Hematopoietic multipotent progenitor cell treated with erythropoietin and hydrocortisone succinate and interleukin-3 and kit ligand, for 15 days (in vitro differentiated cells): ENCODE data around the gene DUSP19.
"Not testable (repeated sequence)": the region's sequence is repeated elsewhere in the genome, so short reads cannot be mapped to it uniquely, and the experiment has no call there.

Source experiments
- DNase-seq: peaks from one replicate; pipeline ENCODE4 v3.0.0-alpha.2; 2015; ENCODE audit warnings: low spot score

DUSP19 gene, protein sequence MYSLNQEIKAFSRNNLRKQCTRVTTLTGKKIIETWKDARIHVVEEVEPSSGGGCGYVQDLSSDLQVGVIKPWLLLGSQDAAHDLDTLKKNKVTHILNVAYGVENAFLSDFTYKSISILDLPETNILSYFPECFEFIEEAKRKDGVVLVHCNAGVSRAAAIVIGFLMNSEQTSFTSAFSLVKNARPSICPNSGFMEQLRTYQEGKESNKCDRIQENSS

DNA sequence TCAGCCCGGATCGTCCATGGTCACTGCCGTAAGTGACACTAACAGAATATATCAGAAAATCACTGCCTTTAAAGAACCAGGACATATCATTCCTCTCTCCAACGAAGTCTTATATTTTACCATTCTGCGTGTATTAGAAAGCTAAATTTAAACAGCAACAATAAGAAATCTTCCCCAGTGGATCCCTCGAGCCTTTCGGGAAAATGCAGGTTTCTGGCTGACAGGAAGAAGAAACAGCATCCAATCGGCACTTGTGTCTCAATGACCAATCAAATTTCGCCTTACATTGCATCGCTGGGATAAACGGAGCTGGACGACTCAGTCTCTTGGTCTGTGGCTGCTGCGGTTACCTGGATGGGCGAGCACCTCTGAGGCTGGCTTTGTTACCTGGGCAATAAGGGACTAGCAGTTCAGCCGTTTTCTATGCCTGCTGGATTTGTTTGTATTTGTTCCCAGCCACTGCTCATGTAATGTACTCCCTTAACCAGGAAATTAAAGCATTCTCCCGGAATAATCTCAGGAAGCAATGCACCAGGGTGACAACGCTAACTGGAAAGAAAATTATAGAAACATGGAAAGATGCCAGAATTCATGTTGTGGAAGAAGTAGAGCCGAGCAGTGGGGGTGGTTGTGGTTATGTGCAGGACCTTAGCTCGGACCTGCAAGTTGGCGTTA is at the start of gene DUSP19:
DUSP19 (plus strand) TSS at position 284 of the 675 bp plus-strand sequence; CDS start at position 471, 187 bp downstream.
- peak; percentile 89 for DNase-seq

GRCh38 chr2:183029219-183029618 is 49.3 kb upstream of the DUSP19 start:
- DNase-seq = no peak

DNA sequence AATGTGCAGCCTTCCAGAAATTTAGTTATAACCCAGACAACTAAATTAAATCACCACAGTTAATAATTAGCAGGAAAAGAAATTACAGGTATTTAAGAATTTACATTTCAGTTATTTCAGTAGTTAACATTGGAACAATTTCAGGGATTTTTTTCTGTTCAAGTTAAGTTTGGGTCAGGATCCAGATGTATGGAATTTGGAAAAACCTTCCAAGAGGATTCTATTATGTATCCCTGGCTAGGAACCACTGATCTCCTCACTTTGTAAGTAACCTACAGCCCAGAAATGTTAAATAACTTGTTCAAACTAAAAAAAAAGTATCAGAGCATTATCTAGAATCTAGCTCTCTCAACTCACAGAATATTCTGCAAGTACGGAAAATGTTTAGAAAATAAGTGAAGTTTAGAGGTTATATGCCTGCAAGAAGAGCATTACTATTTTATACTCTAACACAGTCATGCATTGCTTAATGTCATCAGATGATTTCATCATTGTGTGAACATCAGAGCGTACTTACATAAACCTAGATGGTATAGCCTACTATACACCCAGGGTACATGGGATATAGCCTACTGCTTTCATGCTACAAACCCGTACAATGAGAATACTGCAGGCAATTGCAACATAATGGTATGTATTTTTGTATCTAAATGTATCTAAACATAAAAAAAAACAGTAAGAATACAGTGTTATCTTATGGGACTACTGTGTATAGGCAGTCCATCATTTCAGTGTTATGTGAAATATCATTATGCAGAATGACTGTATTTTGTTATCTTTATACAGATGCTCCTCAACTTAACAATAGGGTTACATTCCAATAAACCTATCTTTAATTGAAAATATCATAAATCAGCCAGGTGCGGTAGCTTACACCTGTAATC is 46.4 kb upstream of the DUSP19 start:
- DNase-seq = no peak

- DNase-seq = no peak
Observed at GRCh38 chr2:183033951-183034350, 44.6 kb upstream of the DUSP19 start.

GRCh38 chr2:183034806-183035205 is 43.7 kb upstream of the DUSP19 start:
- no peak for DNase-seq

DNA sequence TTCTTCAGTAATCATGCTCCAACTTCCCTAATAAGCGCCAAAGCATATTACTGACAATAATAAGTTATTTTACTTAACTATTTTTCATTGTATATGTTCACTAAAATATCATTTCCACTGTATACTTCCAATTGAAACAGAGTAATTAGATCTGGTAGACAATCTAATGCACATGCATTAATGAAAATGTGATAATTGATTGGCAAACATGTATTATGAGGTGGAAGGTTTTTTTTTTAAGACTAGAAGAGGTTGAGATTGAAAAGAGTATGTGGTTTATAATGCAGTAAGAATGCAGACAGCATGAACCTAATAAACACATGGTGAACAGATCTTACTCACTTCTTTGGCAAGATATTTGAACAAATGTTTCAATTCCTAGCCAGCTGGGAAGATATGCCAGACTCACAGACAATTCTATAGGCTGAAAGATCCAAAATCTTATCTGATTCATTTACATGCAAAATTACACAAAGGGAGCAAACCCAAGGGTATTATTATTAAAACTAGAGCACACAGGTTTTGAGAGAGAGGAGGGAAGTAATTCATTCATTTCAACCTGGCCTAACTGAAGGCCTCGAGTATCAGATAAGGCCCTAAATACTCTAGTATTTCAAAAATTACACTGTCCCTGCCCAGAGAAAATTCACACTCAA is 43.1 kb upstream of the DUSP19 start:
- no peak for DNase-seq

DNA sequence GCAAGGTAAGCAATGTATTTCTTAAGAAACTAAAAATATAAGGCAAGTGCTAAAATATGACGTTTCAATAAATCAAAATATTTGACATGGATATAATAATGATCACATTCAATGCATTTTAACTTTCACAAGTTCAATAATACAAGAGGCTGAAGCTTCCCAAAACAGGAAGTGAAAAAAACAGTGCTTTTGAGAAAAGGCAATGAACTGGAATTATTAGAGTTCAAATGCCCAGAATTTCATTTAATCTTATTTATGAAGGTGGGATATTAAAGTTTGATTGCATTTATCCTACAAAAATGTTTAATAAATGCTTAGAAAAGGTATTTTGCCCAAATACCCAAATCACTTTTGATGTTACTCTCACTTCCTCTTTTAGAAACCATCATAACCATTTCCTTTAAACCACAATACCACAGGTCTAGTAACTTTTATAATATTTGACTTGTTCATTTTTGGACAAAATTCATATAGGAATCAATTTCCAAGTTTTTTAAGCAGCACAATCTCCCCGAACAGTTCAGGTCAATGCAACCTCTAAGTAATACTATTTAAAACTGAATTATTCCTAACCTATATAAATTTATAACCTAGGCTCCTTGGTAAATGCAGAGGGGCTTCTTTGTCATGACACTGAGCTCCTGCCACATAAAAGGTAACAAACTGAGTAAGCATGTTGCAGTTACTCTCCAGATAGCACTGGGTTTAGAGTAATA is 42.4 kb upstream of the DUSP19 start:
- no peak for DNase-seq

DNA sequence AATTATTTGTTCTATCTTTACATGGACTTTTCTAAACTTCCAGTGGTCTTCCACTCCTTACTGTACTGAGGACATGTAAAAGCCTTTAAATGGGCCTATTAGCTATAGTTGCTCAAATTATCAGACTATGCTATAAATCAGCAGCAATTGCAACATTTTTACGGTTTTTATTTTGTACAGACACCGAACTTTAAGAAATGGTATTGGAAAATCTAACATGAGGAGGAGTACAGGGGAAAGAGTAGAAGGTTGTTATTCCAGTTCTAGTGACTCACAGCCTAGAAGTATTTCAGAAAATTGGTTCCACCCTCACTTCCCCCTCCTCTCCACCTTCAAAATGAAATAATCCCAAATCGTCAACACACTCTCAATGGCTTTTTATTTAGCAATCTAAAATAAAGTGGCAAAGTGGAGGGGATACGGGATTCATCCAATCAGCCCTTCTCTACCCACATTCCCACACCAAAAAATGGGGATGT is 41.4 kb upstream of the DUSP19 start:
- no peak for DNase-seq

DNA sequence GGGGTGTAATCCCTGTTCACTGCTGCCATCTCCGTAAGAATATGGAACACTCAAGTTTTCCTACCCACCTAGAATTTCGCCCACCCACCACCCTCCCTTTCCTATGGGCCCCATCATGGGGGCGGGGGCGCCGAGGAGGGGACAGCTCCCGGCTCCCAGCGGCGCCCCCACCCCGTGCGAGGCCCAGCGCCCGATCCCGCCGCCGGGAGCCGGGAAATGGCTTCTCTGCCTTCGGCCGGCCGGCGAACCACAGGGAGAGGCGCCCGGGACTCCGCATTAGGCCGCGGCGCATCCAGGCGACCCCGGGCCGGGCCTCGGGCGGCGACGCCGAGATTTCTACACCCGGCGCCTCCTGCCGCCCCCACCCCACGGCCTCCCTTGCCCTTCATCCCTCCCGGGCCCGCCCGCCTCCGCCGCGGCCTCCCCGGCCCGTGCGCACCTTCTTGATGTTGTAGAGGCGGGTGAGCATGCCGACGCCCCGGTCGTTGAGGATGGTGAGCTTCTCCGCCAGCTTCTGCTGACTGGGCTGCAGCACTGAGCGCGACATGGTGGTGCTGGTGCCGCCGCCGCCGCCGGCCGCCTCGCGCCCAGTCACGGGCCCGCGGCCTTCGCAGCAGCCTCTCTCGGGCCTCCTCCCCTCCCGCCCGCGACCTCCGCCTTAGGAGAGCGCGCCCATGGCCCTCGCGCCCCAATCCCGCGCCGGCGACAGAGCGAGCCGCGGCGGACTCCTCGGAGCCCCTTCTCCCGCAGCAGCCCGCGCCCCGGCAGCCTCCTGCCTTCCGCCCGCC is 40.8 kb upstream of the DUSP19 start:
- no peak for DNase-seq

GRCh38 chr2:183038341-183039300 is 39.9 kb upstream of the DUSP19 start, which contains the start of gene NCKAP1:
NCKAP1 (minus strand) TSS chr2:183038457; CDS start chr2:183038099, 358 bp downstream.
- peak; percentile 85 for DNase-seq

GRCh38 chr2:183040604-183041003 is 37.9 kb upstream of the DUSP19 start:
- no peak for DNase-seq

DNA sequence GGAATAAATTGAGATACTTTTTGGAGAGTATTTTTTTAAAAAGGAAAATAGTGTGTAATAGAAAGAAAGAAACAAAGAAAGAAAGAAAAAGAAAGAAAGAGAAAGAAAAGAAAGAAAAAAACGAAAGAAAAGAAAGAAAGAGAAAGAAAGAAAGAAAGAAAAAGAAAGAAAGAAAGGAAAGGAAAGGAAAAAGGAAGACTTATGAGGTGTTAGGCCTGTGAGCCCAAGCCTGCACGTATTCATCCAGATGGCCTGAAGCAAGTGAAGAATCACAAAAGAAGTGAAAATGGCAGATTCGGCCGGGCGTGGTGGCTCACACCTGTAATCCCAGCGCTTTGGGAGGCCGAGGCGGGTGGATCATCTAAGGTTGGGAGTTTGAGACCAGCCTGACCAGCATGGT is 35.0 kb upstream of the DUSP19 start:
- DNase-seq = not testable (repeated sequence)

- DNase-seq = not testable (repeated sequence)
Observed at GRCh38 chr2:183047486-183048125, 30.9 kb upstream of the DUSP19 start.

- no peak for DNase-seq
Observed at GRCh38 chr2:183049420-183049819, 29.1 kb upstream of the DUSP19 start.

GRCh38 chr2:183057333-183057985 is 21.1 kb upstream of the DUSP19 start:
- no peak for DNase-seq

- DNase-seq = no peak
Observed at GRCh38 chr2:183059561-183059960, 19.0 kb upstream of the DUSP19 start.

DNA sequence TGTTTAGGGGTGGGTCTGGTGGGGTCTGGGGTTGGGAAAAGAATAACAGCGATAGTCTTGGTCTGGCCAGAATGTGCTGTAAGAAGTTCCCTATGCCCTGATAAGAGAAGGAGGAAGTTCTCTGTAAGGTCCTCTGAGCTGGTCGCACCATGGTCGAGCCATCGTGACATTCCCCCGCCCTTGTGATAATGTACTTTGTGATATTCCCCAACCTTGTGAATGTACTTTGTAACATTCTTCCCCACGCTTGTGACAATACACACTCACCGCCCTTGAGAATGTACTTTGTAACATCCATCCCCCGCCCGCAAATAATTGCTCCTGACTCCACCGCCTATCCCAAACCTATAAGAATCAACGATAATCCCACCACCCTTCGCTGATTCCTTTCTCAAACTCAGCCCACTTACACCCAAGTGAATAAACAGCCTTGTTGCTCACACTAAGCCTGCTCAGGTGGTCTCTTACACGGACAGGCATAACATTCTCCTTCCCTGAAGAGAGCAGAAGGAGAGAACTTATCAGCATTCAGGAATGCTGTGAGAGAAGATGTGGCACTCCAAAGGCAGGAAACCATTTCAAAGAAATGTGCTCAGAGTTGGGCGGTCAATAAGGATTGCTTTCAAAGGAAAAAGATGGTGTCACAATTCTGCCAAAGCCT is 17.8 kb upstream of the DUSP19 start:
- no peak for DNase-seq

DNA sequence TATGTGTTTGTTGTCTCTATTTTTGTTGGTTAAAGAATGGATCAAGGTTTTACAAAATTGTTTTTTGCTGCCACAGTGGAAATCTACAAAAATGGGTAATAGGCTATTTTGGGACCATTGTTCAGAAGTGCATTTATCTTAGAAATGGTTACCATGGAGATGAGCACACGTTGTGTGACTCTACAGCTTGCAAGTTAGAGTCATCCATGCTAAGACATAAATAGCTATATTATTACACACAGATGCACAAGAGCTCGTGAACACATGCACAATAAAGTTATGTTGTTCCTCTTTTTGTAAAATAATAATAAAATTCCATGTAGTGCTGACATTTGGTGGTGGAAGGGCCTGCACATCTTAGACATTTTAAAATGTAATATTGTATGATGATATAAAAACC is 15.5 kb upstream of the DUSP19 start:
- no peak for DNase-seq
